ENCODE data around the gene PSIP1. TPM values are rescaled to one million over a fixed set of nuclear protein-coding genes. Genes with fewer than 3 reads are reported as not detected.

PSIP1 gene
- total and polyA plus RNA-seq, 2 of the 4 experiments (the other 2 are of a cell fraction), result 21.8 to 27.2 TPM

GRCh38 chr9:15433661-15434060 lies 77.1 kb downstream of the PSIP1 start:
- in situ Hi-C loops (cut with MboI; ENCODE audit: low sequenced_read_pairs) (no loop called here), dilution Hi-C loops (cut with HindIII; ENCODE audit: low sequenced_read_pairs, unreplicated experiment) (no loop called here), intact Hi-C loops (cut with micrococcal nuclease) (no loop called here)
- Histone ChIP-seq H2BK120ac (ENCODE audit: low read depth, low read length) (no peak overlapping the region), H3K56ac (ENCODE audit: extremely low read depth, insufficient read depth, low read length) (no peak overlapping the region), H3K9ac (ENCODE audit: low read depth, low read length) (no peak overlapping the region), H3K23ac (ENCODE audit: low read depth, low read length) (no peak overlapping the region), H3K27me3 (ENCODE audit: control insufficient read depth, insufficient read depth, low read length) (no peaks in the 10 kb centered on the region), H3K18ac (ENCODE audit: low read depth, low read length) (no peak overlapping the region), H4K20me1 (ENCODE audit: insufficient read depth, low read length) (peaks cover 23% of the 10 kb centered on the region), H3K4me1 (ENCODE audit: control insufficient read depth, insufficient read depth, low read length) (peaks cover 4% of the 10 kb centered on the region; the same call in 1 of the 2 replicates), H2BK5ac (ENCODE audit: low read depth, low read length, poor library complexity, severe bottlenecking) (no peak overlapping the region), H3K9me1 (ENCODE audit: insufficient read depth, low read length) (peaks cover 8% of the 10 kb centered on the region; the same call in 1 of the 2 replicates), H4K5ac (ENCODE audit: low read depth, low read length) (no peak overlapping the region), H3K4me3 (ENCODE audit: insufficient read depth, low read depth, low read length) (no peak overlapping the region), H2AK5ac (ENCODE audit: low read depth, low read length) (no peak overlapping the region), H3K4me2 (ENCODE audit: low read depth, low read length) (no peak overlapping the region), H4K91ac (ENCODE audit: insufficient read depth, low read depth, low read length) (no peak overlapping the region), H3K14ac (replicated peaks; ENCODE audit: low read depth, low read length) (no peak overlapping the region), H3K79me1 (ENCODE audit: low read depth in 1 of 2, low read length in 2 of 2) (peaks cover 3 to 28% of the 10 kb centered on the region in 2 experiments; a peak in 3 of 4 replicates), H2AK9ac (replicated peaks; ENCODE audit: low read depth, low read length, poor library complexity) (no peak overlapping the region), H2BK20ac (ENCODE audit: low read depth, low read length) (no peak overlapping the region), H3K27ac (ENCODE audit: insufficient read depth, low read length) (no peak overlapping the region), H3K9me3 (ENCODE audit: control insufficient read depth, insufficient read depth, low read length) (no peaks in the 10 kb centered on the region), H3K4ac (ENCODE audit: low read depth, low read length) (no peak overlapping the region), H3K36me3 (ENCODE audit: control insufficient read depth, insufficient read depth, low read length) (peaks cover 23% of the 10 kb centered on the region), H4K8ac (ENCODE audit: low read depth in 2 of 2, low read length in 2 of 2) (no peak overlapping the region), H2AFZ (replicated peaks; ENCODE audit: low read length, poor library complexity) (no peak overlapping the region), H2BK15ac (ENCODE audit: low read depth, low read length) (no peak overlapping the region)
- WGBS, 2 experiments (ENCODE audit: extremely low coverage in 2 of 2, insufficient read length in 1 of 2), result no CpG with 5 or more reads among the region's 3 CpGs
- POLR2A ChIA-PET (ENCODE audit: unreplicated experiment), result interaction anchor here (0.6 kb wide), 1 partner anchor 117 kb away, joined by 6 read pairs; no protein-coding TSS in a partner anchor
- no peak for ATAC-seq (ENCODE audit: low read depth)
- TF ChIP-seq CEBPB (IDR thresholded peaks at IDR 0.05; ENCODE audit: low read depth, low read length) (no peak), RFX5 (IDR thresholded peaks at IDR 0.05; ENCODE audit: low read depth, low read length) (no peak), CTCF (conservative IDR thresholded peaks at IDR 0.05; ENCODE audit: low read depth, low read length) (no peak), ELK1 (IDR thresholded peaks at IDR 0.05; ENCODE audit: borderline replicate concordance, low read depth, low read length) (no peak), MAZ (IDR thresholded peaks at IDR 0.05; ENCODE audit: borderline replicate concordance, low read depth, low read length) (no peak), USF2 (IDR thresholded peaks at IDR 0.05; ENCODE audit: low read depth, low read length) (no peak), CHD1 (IDR thresholded peaks at IDR 0.05; ENCODE audit: low read depth, low read length) (no peak), RAD21 (IDR thresholded peaks at IDR 0.05; ENCODE audit: low read length) (no peak), SMC3 (IDR thresholded peaks at IDR 0.05; ENCODE audit: low read depth, low read length) (no peak)
- no TSS peak for BruUV-seq (replicated peaks)
- CTCF ChIA-PET, result no interaction called here
- DNase-seq, result no peak
